PC-9 (cell line): Measurements from ENCODE around the gene TBX18. TPM values are rescaled to one million over a fixed set of nuclear protein-coding genes. Genes with fewer than 3 reads are reported as not detected.

Experiments
- BruUV-seq: library from RNA; stranded (reverse); fragments of 400-500 nt; replicated peaks from 2 replicates; lab custom pipeline; 2021; lab: Mats Ljungman, UMichigan
- CTCF ChIA-PET: fragments of 300-600 bp; sonication (Branson Sonifier 250); formaldehyde crosslinking; loops from one replicate; lab custom pipeline; 2022; ENCODE audit warnings: antibody characterized with exemption; lab: Charles Lee
- POLR2A ChIA-PET: fragments of 300-600 bp; sonication (Branson Sonifier 250); formaldehyde crosslinking; loops from one replicate; lab custom pipeline; 2022; ENCODE audit warnings: antibody characterized with exemption; ENCODE audit not compliant: unreplicated experiment; lab: Charles Lee
- DNase-seq, 2 experiments: peaks; one replicate each; pipeline versions ENCODE4 v3.0.0 to v3.0.0-alpha.2; 2015 to 2022; ENCODE audit warnings: mixed read lengths in 1 of 2
- H2AFZ ChIP-seq: fragments of 200-600 bp; sonication (generic); 2 replicates; pipeline ENCODE4 v1.8.1; 2017; ENCODE audit warnings: antibody characterized with exemption
- H3F3A ChIP-seq: fragments of 200-600 bp; sonication (generic); 2 replicates; pipeline ENCODE4 v1.8.1; 2017; ENCODE audit warnings: antibody characterized with exemption, mild to moderate bottlenecking, low read depth; ENCODE audit not compliant: insufficient read depth
- H3K27ac ChIP-seq: fragments of 200-600 bp; sonication (generic); 2 replicates; pipeline ENCODE4 v1.6.1; 2016; ENCODE audit warnings: mixed run types
- H3K27me3 ChIP-seq: fragments of 200-600 bp; sonication (generic); 2 replicates; pipeline ENCODE4 v1.6.1; 2016; ENCODE audit warnings: low read depth, mixed run types; ENCODE audit not compliant: insufficient read depth
- H3K36me3 ChIP-seq: fragments of 200-600 bp; sonication (generic); 2 replicates; pipeline ENCODE4 v1.6.1; 2016; ENCODE audit warnings: low read depth, mixed run types
- H3K4me1 ChIP-seq: fragments of 200-600 bp; sonication (generic); replicated peaks from 2 replicates; pipeline ENCODE4 v1.6.1; 2016; ENCODE audit warnings: mixed run types; ENCODE audit not compliant: insufficient read depth
- H3K4me2 ChIP-seq: fragments of 200-600 bp; sonication (generic); 2 replicates; pipeline ENCODE4 v1.6.1; 2017; ENCODE audit warnings: mixed run types
- H3K4me3 ChIP-seq: fragments of 200-600 bp; sonication (generic); 2 replicates; pipeline ENCODE4 v1.6.1; 2016; ENCODE audit warnings: mixed run types
- H3K79me2 ChIP-seq: fragments of 200-600 bp; sonication (generic); 2 replicates; pipeline ENCODE4 v1.6.1; 2017; ENCODE audit warnings: low read depth, mixed run types
- H3K9me2 ChIP-seq: fragments of 200-600 bp; sonication (generic); 2 replicates; pipeline ENCODE4 v1.8.1; 2017; ENCODE audit warnings: mild to moderate bottlenecking; ENCODE audit not compliant: insufficient read depth
- H3K9me3 ChIP-seq: fragments of 200-600 bp; sonication (generic); 2 replicates; pipeline ENCODE4 v1.8.1; 2016; ENCODE audit warnings: low read depth; ENCODE audit not compliant: insufficient read depth
- H4K20me1 ChIP-seq: fragments of 200-600 bp; sonication (generic); 2 replicates; pipeline ENCODE4 v1.8.1; 2017; ENCODE audit not compliant: insufficient read depth
- EZH2 ChIP-seq: fragments of 200-600 bp; sonication (generic); IDR thresholded peaks from 2 replicates; pipeline ENCODE4 v1.8.0; 2017; ENCODE audit warnings: antibody characterized with exemption, low read depth
- intact Hi-C: fragments of 100-400 bp; cut with micrococcal nuclease; formaldehyde crosslinking; loops from one replicate; pipeline ENCODE4 v1.10.0; 2022; ENCODE audit not compliant: unreplicated experiment
- total RNA-seq: library from RNA; stranded (reverse); gene quantifications from 2 replicates; pipeline ENCODE4 v1.2.3, GENCODE V29; 2021
- TF ChIP-seq, protein P1 (sequence below): fragments of 200-600 bp; sonication (generic); conservative IDR thresholded peaks from 2 replicates; pipeline ENCODE4 v1.6.1; 2017; ENCODE audit warnings: mixed run types, antibody characterized with exemption, mild to moderate bottlenecking, moderate library complexity

Gene TBX18
- total RNA-seq, 1 experiment from 2014 or later: not detected

- no peaks in the 10 kb centered on the region for H3K9me3 ChIP-seq
- no peak overlapping the region for H3K27ac ChIP-seq
- no peaks in the 10 kb centered on the region for H3K36me3 ChIP-seq
- DNase-seq: no peak
- TF ChIP-seq, protein P1, sequence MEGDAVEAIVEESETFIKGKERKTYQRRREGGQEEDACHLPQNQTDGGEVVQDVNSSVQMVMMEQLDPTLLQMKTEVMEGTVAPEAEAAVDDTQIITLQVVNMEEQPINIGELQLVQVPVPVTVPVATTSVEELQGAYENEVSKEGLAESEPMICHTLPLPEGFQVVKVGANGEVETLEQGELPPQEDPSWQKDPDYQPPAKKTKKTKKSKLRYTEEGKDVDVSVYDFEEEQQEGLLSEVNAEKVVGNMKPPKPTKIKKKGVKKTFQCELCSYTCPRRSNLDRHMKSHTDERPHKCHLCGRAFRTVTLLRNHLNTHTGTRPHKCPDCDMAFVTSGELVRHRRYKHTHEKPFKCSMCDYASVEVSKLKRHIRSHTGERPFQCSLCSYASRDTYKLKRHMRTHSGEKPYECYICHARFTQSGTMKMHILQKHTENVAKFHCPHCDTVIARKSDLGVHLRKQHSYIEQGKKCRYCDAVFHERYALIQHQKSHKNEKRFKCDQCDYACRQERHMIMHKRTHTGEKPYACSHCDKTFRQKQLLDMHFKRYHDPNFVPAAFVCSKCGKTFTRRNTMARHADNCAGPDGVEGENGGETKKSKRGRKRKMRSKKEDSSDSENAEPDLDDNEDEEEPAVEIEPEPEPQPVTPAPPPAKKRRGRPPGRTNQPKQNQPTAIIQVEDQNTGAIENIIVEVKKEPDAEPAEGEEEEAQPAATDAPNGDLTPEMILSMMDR: no peak
- no peak for TF ChIP-seq EZH2
- H3K9me2 ChIP-seq: no peaks in the 10 kb centered on the region
- no peaks in the 10 kb centered on the region for H4K20me1 ChIP-seq
- H3K79me2 ChIP-seq: no peaks in the 10 kb centered on the region
- intact Hi-C loops: loop anchor here (10.0 kb wide), 1 partner anchor 109 kb away; no protein-coding TSS in a partner anchor
- ChIA-PET CTCF (interaction anchor here (0.6 kb wide), 1 partner anchor 15 kb away, joined by 3 read pairs; no protein-coding TSS in a partner anchor), POLR2A (no interaction called here)
- H3K27me3 ChIP-seq: no peaks in the 10 kb centered on the region
- H3K4me2 ChIP-seq: no peak overlapping the region
- H3F3A ChIP-seq: no peaks in the 10 kb centered on the region
- no peak overlapping the region for H3K4me3 ChIP-seq
- H3K4me1 ChIP-seq: no peaks in the 10 kb centered on the region
- no TSS peak for BruUV-seq
- H2AFZ ChIP-seq: no peak overlapping the region
Measured at GRCh38 chr6:84743616-84744015, 20.8 kb downstream of the TBX18 start.

DNA sequence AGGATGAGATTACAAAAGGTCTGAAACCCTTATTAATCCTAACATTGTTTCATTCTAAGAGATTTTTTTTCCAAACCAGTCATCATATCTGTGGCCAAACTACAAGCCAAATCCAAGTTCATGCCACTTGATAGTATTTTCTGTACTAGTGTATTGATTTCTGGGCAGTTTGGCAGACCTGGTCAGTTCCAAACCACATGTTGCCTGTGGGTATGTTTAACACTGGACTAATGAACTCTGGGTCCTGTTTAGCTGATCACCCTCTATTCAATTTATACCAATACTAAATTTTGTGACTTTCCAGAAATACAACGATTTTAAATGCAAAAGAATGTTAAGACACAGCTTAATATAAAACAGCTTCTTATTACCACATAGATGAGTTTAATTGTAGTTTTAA, 24.0 kb downstream of the TBX18 start:
- no peaks in the 10 kb centered on the region for H3K36me3 ChIP-seq
- POLR2A ChIA-PET: no interaction called here
- no peak overlapping the region for H3K4me3 ChIP-seq
- H3K79me2 ChIP-seq: no peaks in the 10 kb centered on the region
- no peaks in the 10 kb centered on the region for H4K20me1 ChIP-seq
- TF ChIP-seq, protein P1: no peak
- TF ChIP-seq EZH2: no peak
- H3K27me3 ChIP-seq: no peaks in the 10 kb centered on the region
- no TSS peak for BruUV-seq
- DNase-seq: no peak
- H3K27ac ChIP-seq: no peak overlapping the region
- H3K4me2 ChIP-seq: no peak overlapping the region
- CTCF ChIA-PET: no interaction called here
- no peaks in the 10 kb centered on the region for H3K4me1 ChIP-seq
- no peaks in the 10 kb centered on the region for H3K9me2 ChIP-seq
- H2AFZ ChIP-seq: no peak overlapping the region
- H3K9me3 ChIP-seq: no peaks in the 10 kb centered on the region
- intact Hi-C loops: loop anchor here (10.0 kb wide), 1 partner anchor 106 kb away; no protein-coding TSS in a partner anchor
- H3F3A ChIP-seq: no peaks in the 10 kb centered on the region

- H3K4me3 ChIP-seq: no peak overlapping the region
Measured at GRCh38 chr6:84739866-84740208, 24.6 kb downstream of the TBX18 start.

More at GRCh38 chr6:84739866-84740208, 24.6 kb downstream of the TBX18 start:
- H3K36me3 ChIP-seq: no peaks in the 10 kb centered on the region
- H2AFZ ChIP-seq: no peak overlapping the region
- intact Hi-C loops: loop anchor here (10.0 kb wide), 1 partner anchor 105 kb away; no protein-coding TSS in a partner anchor
- no peak overlapping the region for H3K4me2 ChIP-seq
- H3K27me3 ChIP-seq: no peaks in the 10 kb centered on the region
- ChIA-PET CTCF (no interaction called here), POLR2A (no interaction called here)
- no peak overlapping the region for H3K27ac ChIP-seq
- H3K79me2 ChIP-seq: no peaks in the 10 kb centered on the region
- no TSS peak for BruUV-seq
- no peaks in the 10 kb centered on the region for H3K4me1 ChIP-seq
- H3F3A ChIP-seq: no peaks in the 10 kb centered on the region
- TF ChIP-seq, protein P1: no peak
- no peak for TF ChIP-seq EZH2
- no peaks in the 10 kb centered on the region for H4K20me1 ChIP-seq
- no peaks in the 10 kb centered on the region for H3K9me3 ChIP-seq
- no peak for DNase-seq
- H3K9me2 ChIP-seq: no peaks in the 10 kb centered on the region
